Fibroblast of lung (primary cell): Measurements from ENCODE around the gene AP3S1.
"Not testable (repeated sequence)": the region's sequence is repeated elsewhere in the genome, so short reads cannot be mapped to it uniquely, and the experiment has no call there.

Experiments used
- CTCF ChIP-seq, 2 donors: IDR thresholded peaks in 1 of 2; conservative IDR thresholded peaks in 1 of 2; 1 replicate in 1 of 2; 2 replicates in 1 of 2; pipeline ENCODE4 v1.5.1; 2011 to 2012; ENCODE audit warnings: low read length in 2 of 2, control low read depth in 1 of 2, inconsistent platforms in 1 of 2, low read depth in 1 of 2, mild to moderate bottlenecking in 1 of 2
- EZH2 ChIP-seq: IDR thresholded peaks from 2 replicates; pipeline ENCODE4 v1.5.1; 2012; ENCODE audit warnings: low read length, control low read depth, mild to moderate bottlenecking; ENCODE audit errors: missing control alignments

DNA sequence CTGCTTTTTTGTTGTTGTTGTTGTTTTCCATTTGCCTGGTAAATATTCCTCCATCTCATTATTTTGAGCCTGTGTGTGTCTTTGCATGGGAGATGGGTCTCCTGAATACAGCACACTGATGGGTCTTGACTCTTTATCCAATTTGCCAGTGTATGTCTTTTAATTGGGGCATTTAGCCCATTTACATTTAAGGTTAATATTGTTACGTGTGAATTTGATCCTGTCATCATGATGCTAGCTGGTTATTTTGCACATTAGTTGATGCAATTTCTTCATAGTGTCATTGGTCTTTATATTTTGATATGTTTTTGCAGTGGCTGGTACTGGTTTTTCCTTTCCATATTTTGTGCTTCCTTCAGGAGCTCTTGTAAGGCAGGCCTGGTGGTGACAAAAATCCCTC is 16.8 kb upstream of the AP3S1 start:
- not testable (repeated sequence) for TF ChIP-seq CTCF (conservative IDR thresholded peaks at IDR 0.05 in 1 of 2, IDR thresholded peaks at IDR 0.05 in 1 of 2; ENCODE audit: low read depth in 1 of 2, low read length in 2 of 2); EZH2
